ENCODE data around the gene PCGF1. TPM values are rescaled to one million over a fixed set of nuclear protein-coding genes. Genes with fewer than 3 reads are reported as not detected.

PCGF1 gene
- total and polyA plus RNA-seq, 2 of the 13 experiments (the other 11 are each of a cell fraction or from before 2014, with no cell fraction given), result 20.4 to 22.6 TPM

- TF ChIP-seq, protein P1, sequence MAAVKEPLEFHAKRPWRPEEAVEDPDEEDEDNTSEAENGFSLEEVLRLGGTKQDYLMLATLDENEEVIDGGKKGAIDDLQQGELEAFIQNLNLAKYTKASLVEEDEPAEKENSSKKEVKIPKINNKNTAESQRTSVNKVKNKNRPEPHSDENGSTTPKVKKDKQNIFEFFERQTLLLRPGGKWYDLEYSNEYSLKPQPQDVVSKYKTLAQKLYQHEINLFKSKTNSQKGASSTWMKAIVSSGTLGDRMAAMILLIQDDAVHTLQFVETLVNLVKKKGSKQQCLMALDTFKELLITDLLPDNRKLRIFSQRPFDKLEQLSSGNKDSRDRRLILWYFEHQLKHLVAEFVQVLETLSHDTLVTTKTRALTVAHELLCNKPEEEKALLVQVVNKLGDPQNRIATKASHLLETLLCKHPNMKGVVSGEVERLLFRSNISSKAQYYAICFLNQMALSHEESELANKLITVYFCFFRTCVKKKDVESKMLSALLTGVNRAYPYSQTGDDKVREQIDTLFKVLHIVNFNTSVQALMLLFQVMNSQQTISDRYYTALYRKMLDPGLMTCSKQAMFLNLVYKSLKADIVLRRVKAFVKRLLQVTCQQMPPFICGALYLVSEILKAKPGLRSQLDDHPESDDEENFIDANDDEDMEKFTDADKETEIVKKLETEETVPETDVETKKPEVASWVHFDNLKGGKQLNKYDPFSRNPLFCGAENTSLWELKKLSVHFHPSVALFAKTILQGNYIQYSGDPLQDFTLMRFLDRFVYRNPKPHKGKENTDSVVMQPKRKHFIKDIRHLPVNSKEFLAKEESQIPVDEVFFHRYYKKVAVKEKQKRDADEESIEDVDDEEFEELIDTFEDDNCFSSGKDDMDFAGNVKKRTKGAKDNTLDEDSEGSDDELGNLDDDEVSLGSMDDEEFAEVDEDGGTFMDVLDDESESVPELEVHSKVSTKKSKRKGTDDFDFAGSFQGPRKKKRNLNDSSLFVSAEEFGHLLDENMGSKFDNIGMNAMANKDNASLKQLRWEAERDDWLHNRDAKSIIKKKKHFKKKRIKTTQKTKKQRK (IDR thresholded peaks at IDR 0.05; ENCODE audit: low read length), result no peak
- TF ChIP-seq ZNF704 (CRISPR knock-in tag; IDR thresholded peaks at IDR 0.05; ENCODE audit: borderline replicate concordance), result no peak
- TF ChIP-seq SP4 (CRISPR knock-in tag; IDR thresholded peaks at IDR 0.05), result peak; percentile 48; the same call in 1 of the 2 replicates
- no peak for TF ChIP-seq SNAPC5 (CRISPR knock-in tag; IDR thresholded peaks at IDR 0.05; ENCODE audit: borderline replicate concordance)
- 0 out of 2 replicates have a peak, but pooled peaks have one; percentile 10 for TF ChIP-seq CREB1 (IDR thresholded peaks at IDR 0.05)
- TF ChIP-seq CREB1 (CRISPR knock-in tag; IDR thresholded peaks at IDR 0.05), result peak; percentile 0; the same call in 1 of the 2 replicates
- peak; percentile 65; the same call in 1 of the 2 replicates for TF ChIP-seq HIC2 (CRISPR knock-in tag; IDR thresholded peaks at IDR 0.05; ENCODE audit: low read depth)
- peak; percentile 87 for TF ChIP-seq ZNF225 (CRISPR knock-in tag; IDR thresholded peaks at IDR 0.05)
- TF ChIP-seq, protein P2, sequence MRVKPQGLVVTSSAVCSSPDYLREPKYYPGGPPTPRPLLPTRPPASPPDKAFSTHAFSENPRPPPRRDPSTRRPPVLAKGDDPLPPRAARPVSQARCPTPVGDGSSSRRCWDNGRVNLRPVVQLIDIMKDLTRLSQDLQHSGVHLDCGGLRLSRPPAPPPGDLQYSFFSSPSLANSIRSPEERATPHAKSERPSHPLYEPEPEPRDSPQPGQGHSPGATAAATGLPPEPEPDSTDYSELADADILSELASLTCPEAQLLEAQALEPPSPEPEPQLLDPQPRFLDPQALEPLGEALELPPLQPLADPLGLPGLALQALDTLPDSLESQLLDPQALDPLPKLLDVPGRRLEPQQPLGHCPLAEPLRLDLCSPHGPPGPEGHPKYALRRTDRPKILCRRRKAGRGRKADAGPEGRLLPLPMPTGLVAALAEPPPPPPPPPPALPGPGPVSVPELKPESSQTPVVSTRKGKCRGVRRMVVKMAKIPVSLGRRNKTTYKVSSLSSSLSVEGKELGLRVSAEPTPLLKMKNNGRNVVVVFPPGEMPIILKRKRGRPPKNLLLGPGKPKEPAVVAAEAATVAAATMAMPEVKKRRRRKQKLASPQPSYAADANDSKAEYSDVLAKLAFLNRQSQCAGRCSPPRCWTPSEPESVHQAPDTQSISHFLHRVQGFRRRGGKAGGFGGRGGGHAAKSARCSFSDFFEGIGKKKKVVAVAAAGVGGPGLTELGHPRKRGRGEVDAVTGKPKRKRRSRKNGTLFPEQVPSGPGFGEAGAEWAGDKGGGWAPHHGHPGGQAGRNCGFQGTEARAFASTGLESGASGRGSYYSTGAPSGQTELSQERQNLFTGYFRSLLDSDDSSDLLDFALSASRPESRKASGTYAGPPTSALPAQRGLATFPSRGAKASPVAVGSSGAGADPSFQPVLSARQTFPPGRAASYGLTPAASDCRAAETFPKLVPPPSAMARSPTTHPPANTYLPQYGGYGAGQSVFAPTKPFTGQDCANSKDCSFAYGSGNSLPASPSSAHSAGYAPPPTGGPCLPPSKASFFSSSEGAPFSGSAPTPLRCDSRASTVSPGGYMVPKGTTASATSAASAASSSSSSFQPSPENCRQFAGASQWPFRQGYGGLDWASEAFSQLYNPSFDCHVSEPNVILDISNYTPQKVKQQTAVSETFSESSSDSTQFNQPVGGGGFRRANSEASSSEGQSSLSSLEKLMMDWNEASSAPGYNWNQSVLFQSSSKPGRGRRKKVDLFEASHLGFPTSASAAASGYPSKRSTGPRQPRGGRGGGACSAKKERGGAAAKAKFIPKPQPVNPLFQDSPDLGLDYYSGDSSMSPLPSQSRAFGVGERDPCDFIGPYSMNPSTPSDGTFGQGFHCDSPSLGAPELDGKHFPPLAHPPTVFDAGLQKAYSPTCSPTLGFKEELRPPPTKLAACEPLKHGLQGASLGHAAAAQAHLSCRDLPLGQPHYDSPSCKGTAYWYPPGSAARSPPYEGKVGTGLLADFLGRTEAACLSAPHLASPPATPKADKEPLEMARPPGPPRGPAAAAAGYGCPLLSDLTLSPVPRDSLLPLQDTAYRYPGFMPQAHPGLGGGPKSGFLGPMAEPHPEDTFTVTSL (CRISPR knock-in tag; IDR thresholded peaks at IDR 0.05; ENCODE audit: borderline replicate concordance), result peak; percentile 67; the same call in 1 of the 2 replicates
- TF ChIP-seq ZC3H13 (CRISPR knock-in tag; IDR thresholded peaks at IDR 0.05), result peak; percentile 2; the same call in 1 of the 2 replicates
- TF ChIP-seq ZNF329 (CRISPR knock-in tag; IDR thresholded peaks at IDR 0.05; ENCODE audit: low read depth), result peak; percentile 55; the same call in 1 of the 2 replicates
- peak; percentile 64; the same call in 1 of the 2 replicates for TF ChIP-seq ZNF280B (CRISPR knock-in tag; IDR thresholded peaks at IDR 0.05; ENCODE audit: borderline replicate concordance)
These were observed 4.6 kb downstream of the PCGF1 start (continued) for GRCh38 chr2:74502720-74503505.
